K562 (cell line): ENCODE results near the gene MYB. TPM values are rescaled to one million over a fixed set of nuclear protein-coding genes. Genes with fewer than 3 reads are reported as not detected.

Experiments used
- BCLAF1 ChIP-seq, 2 experiments: fragments of 450-650 bp in 1 of 2; IDR thresholded peaks; 2 replicates each; pipeline ENCODE4 v1.6.1; 2011 to 2017; ENCODE audit warnings: low read depth in 2 of 2, antibody characterized with exemption in 1 of 2, borderline replicate concordance in 1 of 2, low read length in 1 of 2, mild to moderate bottlenecking in 1 of 2, mixed read lengths in 1 of 2; ENCODE audit not compliant: control insufficient read depth in 1 of 2
- EP300 ChIP-seq: IDR thresholded peaks from 2 replicates; pipeline ENCODE4 v1.6.1; 2012; ENCODE audit warnings: low read length, improper control_type of control experiment
- FOXA3 ChIP-seq, 2 experiments: fragments of 450-650 bp in 1 of 2; sonication (generic) in 1 of 2; formaldehyde crosslinking; IDR thresholded peaks in 1 of 2; conservative IDR thresholded peaks in 1 of 2; 2 replicates each; pipeline versions ENCODE4 v1.4.0 to v1.8.0; 2020 to 2022; ENCODE audit warnings: mild to moderate bottlenecking in 2 of 2, missing genetic modification reagents in 1 of 2
- HDAC1 ChIP-seq, 2 experiments: fragments of 450-650 bp; IDR thresholded peaks; 2 replicates each; pipeline ENCODE4 v1.6.1; 2016 to 2017; ENCODE audit warnings: inconsistent platforms in 1 of 2, mild to moderate bottlenecking in 1 of 2, moderate library complexity in 1 of 2
- HDAC8 ChIP-seq: fragments of 450-650 bp; IDR thresholded peaks from 2 replicates; pipeline ENCODE4 v1.6.1; 2016; ENCODE audit warnings: mild to moderate bottlenecking, missing genetic modification characterization, moderate library complexity, missing compliant biosample characterization
- HES1 ChIP-seq: fragments of 450-650 bp; IDR thresholded peaks from 2 replicates; pipeline ENCODE4 v1.6.1; 2016; ENCODE audit warnings: low read depth, mild to moderate bottlenecking, moderate library complexity
- KLF10 ChIP-seq: fragments of 250-450 bp; sonication (Bioruptor Pico); IDR thresholded peaks from 2 replicates; pipeline ENCODE4 v1.6.1; 2021; ENCODE audit warnings: matching md5 sums
- KLF13 ChIP-seq: fragments of 450-650 bp; IDR thresholded peaks from 2 replicates; pipeline ENCODE4 v1.6.1; 2016; ENCODE audit warnings: missing genetic modification characterization, low read depth, mild to moderate bottlenecking, missing compliant biosample characterization, moderate library complexity, borderline replicate concordance
- KLF16 ChIP-seq: IDR thresholded peaks from 2 replicates; pipeline ENCODE4 v1.6.1; 2016; ENCODE audit warnings: antibody characterized with exemption
- L3MBTL2 ChIP-seq: fragments of 450-650 bp; IDR thresholded peaks from 2 replicates; pipeline ENCODE4 v1.6.1; 2016; ENCODE audit warnings: mild to moderate bottlenecking, moderate library complexity
- MCM3 ChIP-seq: fragments of 450-650 bp; IDR thresholded peaks from 2 replicates; pipeline ENCODE4 v1.6.1; 2016
- NR2C1 ChIP-seq, 2 experiments: fragments of 450-650 bp; IDR thresholded peaks; 2 replicates each; pipeline ENCODE4 v1.6.1; 2017; ENCODE audit warnings: mild to moderate bottlenecking in 2 of 2, antibody characterized with exemption in 1 of 2, inconsistent platforms in 1 of 2, missing compliant biosample characterization in 1 of 2, missing genetic modification characterization in 1 of 2
- RAD51 ChIP-seq: fragments of 450-650 bp; IDR thresholded peaks from 2 replicates; pipeline ENCODE4 v1.7.1; 2016; ENCODE audit warnings: low read depth, mild to moderate bottlenecking, borderline replicate concordance
- SAP30 ChIP-seq: fragments of 200-600 bp; sonication (generic); IDR thresholded peaks from 2 replicates; pipeline ENCODE4 v1.6.1; 2012; ENCODE audit warnings: borderline replicate concordance, low read depth, mild to moderate bottlenecking, moderate library complexity, low read length, control low read depth, inconsistent platforms; ENCODE audit not compliant: insufficient read depth, poor library complexity, severe bottlenecking
- SREBF2 ChIP-seq: sonication (generic); formaldehyde crosslinking; IDR thresholded peaks from 2 replicates; pipeline ENCODE4 v1.4.0; 2020; ENCODE audit warnings: mild to moderate bottlenecking, missing genetic modification reagents
- TCFL5 ChIP-seq: fragments of 250-450 bp; sonication (Bioruptor Pico); conservative IDR thresholded peaks from 2 replicates; pipeline ENCODE4 v1.6.1; 2021; ENCODE audit warnings: mild to moderate bottlenecking, moderate library complexity, matching md5 sums
- YY1 ChIP-seq, 3 experiments: IDR thresholded peaks; 2 replicates each; pipeline ENCODE4 v1.6.1; 2011; ENCODE audit warnings: low read length in 2 of 3, mild to moderate bottlenecking in 2 of 3, moderate library complexity in 2 of 3, borderline replicate concordance in 1 of 3, control low read depth in 1 of 3, low read depth in 1 of 3; ENCODE audit not compliant: insufficient read depth in 3 of 3, insufficient replicate concordance in 2 of 3, control insufficient read depth in 1 of 3, insufficient read length in 1 of 3; ENCODE audit errors: extremely low read depth in 1 of 3
- ZBTB12 ChIP-seq: fragments of 250-450 bp; sonication (Bioruptor Pico); IDR thresholded peaks from 2 replicates; pipeline ENCODE4 v1.4.0; 2020
- ZKSCAN3 ChIP-seq: fragments of 250-450 bp; sonication (Bioruptor Pico); IDR thresholded peaks from 2 replicates; pipeline ENCODE4 v1.4.0; 2020
- ZNF324 ChIP-seq: fragments of 250-450 bp; sonication (Bioruptor Pico); IDR thresholded peaks from 2 replicates; pipeline ENCODE4 v1.4.0; 2020; ENCODE audit warnings: mild to moderate bottlenecking
- ZNF717 ChIP-seq: fragments of 250-450 bp; sonication (Bioruptor Pico); IDR thresholded peaks from 2 replicates; pipeline ENCODE4 v1.5.0; 2021
- ZNF766 ChIP-seq: fragments of 200-800 bp; sonication (Bioruptor generic); conservative IDR thresholded peaks from 2 replicates; pipeline ENCODE4 v1.6.1; 2016; ENCODE audit warnings: missing genetic modification characterization, missing compliant biosample characterization
- polyA plus RNA-seq, 8 experiments: library from polyadenylated mRNA; depleted of rRNA in 4 of 8; stranded (reverse) in 5 of 8; unstranded in 3 of 8; fragments of >200 nt; fragmentation: Nextera tagmentation in 2 of 8; fragmentation: Illumina TruSeq in 1 of 8; extraction: Ambion mirVana in 2 of 8; extraction: Trizol in 1 of 8; gene quantifications; 2 replicates each; pipeline versions ENCODE4 v1.2.1 to v1.2.3, GENCODE V29; 2011 to 2014; ENCODE audit warnings: inconsistent platforms in 1 of 8, missing spikeins in 1 of 8
- total RNA-seq, 7 experiments: library from RNA; depleted of rRNA in 6 of 7; stranded (reverse); fragments of >200 nt in 6 of 7; fragmentation: Illumina TruSeq in 2 of 7; extraction: Trizol in 2 of 7; gene quantifications; 2 replicates each; pipeline versions ENCODE4 v1.2.1 to v1.2.3, GENCODE V29; 2011 to 2021; ENCODE audit warnings: low replicate concordance in 1 of 7

Gene MYB
- total and polyA plus RNA-seq, 9 of the 15 experiments (the other 6 are each of a cell fraction or from before 2014, with no cell fraction given) = 35.8 to 218 (median 140) TPM

DNA sequence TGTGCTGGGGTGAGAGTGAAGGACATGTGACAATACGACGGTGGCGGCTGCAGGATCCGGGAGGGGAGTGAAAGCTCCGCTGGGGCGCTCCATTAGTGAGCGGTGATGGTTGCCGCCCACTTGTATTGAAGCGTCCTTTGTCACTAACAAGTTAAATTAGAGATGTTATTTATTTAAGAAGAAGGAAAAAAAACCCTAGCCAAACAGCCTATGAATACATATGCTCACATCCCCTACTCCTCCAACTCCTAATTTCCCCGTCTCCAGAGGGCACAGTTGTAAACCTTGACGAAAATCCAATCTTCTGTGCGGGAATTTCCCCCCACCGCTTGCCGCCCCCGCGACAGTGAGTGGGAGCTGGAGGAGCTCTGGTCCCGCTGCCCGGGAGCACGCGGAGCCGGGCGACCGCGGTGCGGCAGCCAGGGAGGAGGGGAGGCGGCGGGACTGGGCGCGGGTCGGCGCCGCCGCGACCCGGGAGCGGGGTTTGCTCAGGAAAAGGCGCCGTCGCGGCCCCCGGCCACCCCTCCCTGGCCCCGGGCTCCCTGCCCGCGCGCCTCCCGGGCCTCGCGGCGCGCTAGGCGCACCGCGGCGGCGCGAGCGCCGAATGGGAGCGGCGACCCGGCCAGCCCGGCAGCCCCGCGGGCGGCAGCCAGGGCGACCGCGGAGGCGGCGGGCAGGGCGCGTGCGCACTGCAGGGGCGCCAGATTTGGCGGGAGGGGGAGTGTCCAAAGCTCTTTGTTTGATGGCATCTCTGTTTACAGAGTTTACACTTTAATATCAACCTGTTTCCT lies at the start of gene MYB (continued):
- TF ChIP-seq RAD51 (no peak), BCLAF1 (IDR thresholded peaks at IDR 0.05; ENCODE audit: borderline replicate concordance in 1 of 2, control insufficient read depth in 1 of 2, low read depth in 2 of 2, low read length in 1 of 2) (no peak), SREBF2 (CRISPR knock-in tag) (no peak), FOXA3 (CRISPR knock-in tag; conservative IDR thresholded peaks at IDR 0.05 in 1 of 2, IDR thresholded peaks at IDR 0.05 in 1 of 2) (peak in 1 of 2 experiments; percentile 80; a peak in 2 of 4 replicates), L3MBTL2 (peak; percentile 54; the same call in 1 of the 2 replicates), ZNF766 (CRISPR knock-in tag) (peak; percentile 55; the same call in 1 of the 2 replicates), HDAC1 (IDR thresholded peaks at IDR 0.05) (peak in 1 of 2 experiments; percentile 28; a peak in 2 of 4 replicates), MCM3 (no peak), ZKSCAN3 (CRISPR knock-in tag) (no peak), EP300 (peak; percentile 15; the same call in 1 of the 2 replicates), ZNF717 (CRISPR knock-in tag) (no peak), SAP30 (peak; percentile 28), NR2C1 (IDR thresholded peaks at IDR 0.05) (no peak), NR2C1 (tag; IDR thresholded peaks at IDR 0.05) (no peak), KLF10 (CRISPR knock-in tag) (no peak), YY1 (IDR thresholded peaks at IDR 0.05; ENCODE audit: borderline replicate concordance in 1 of 3, control insufficient read depth in 1 of 3, extremely low read depth in 1 of 3, insufficient read depth in 3 of 3, insufficient read length in 1 of 3, insufficient replicate concordance in 2 of 3, low read depth in 1 of 3, low read length in 2 of 3) (peak in 2 of 3 experiments; percentile 32 to 66), KLF13 (tag) (peak; percentile 29; the same call in 1 of the 2 replicates), TCFL5 (CRISPR knock-in tag) (no peak), KLF16 (no peak), ZNF324 (no peak), ZBTB12 (CRISPR knock-in tag) (no peak), HES1 (0 out of 2 replicates have a peak, but pooled peaks have one; percentile 32), HDAC8 (tag) (no peak)
